Right cardiac atrium (tissue), 5 donors: Measurements from ENCODE around the gene RGS7BP. TPM values are rescaled to one million over a fixed set of nuclear protein-coding genes. Genes with fewer than 3 reads are reported as not detected.

Experiments
- ATAC-seq, 2 donors: fragments of 200-7000 bp; cut with Tn5 transposase; one replicate each; pipeline versions ENCODE4 v1.8.0 to v1.9.1; 2020; ENCODE audit warnings: moderate library complexity in 2 of 2, mild to moderate bottlenecking in 1 of 2
- DNase-seq, 3 donors: peaks; one replicate each; pipeline ENCODE4 v3.0.0-alpha.2; 2020
- H3K27ac ChIP-seq: one replicate; pipeline ENCODE4 v1.5.1; 2013; ENCODE audit warnings: mild to moderate bottlenecking, low read length, control low read depth, moderate library complexity
- H3K27me3 ChIP-seq: one replicate; pipeline ENCODE4 v1.6.1; 2013; ENCODE audit not compliant: control insufficient read depth, insufficient read depth
- H3K4me1 ChIP-seq: one replicate; pipeline ENCODE4 v1.6.1; 2013; ENCODE audit warnings: low read length; ENCODE audit not compliant: control insufficient read depth, insufficient read depth
- H3K4me3 ChIP-seq: one replicate; pipeline ENCODE4 v1.5.1; 2013; ENCODE audit warnings: low read length, control low read depth
- H3K9me3 ChIP-seq: one replicate; pipeline ENCODE4 v1.6.1; 2013; ENCODE audit warnings: low read length; ENCODE audit not compliant: control insufficient read depth
- WGBS: extraction: QIAGEN DNeasy Blood & Tissue Kit; methylation state at CpG from one replicate; pipeline ENCODE4 v1.1.7; 2013; 5-methylcytosine and 5-hydroxymethylcytosine counted together
- intact Hi-C, 4 donors: fragments of 100-400 bp; cut with DNase I; formaldehyde crosslinking; loops; one replicate each; pipeline versions ENCODE4 v1.11.0 to v1.14.0; 2022 to 2023
- polyA plus RNA-seq: library from polyadenylated mRNA; stranded (reverse); fragments of 200-250 nt; gene quantifications from one replicate; pipeline ENCODE4 v1.2.3, GENCODE V29; 2013
- total RNA-seq, 4 donors: library from RNA; stranded (reverse); fragmentation: NEBNext Ultra II Directional; extraction: Animal tissue kit (Norgen Biotek cat#: 25700); gene quantifications; one replicate each; pipeline ENCODE4 v1.2.1, GENCODE V29; 2021
- donor health status: healthy with polysubstance abuse.
- donor health status: DM: no; HTN: yes; CAD: no.
- donor health status: DM: no; HTN: no; CAD: no.
- donor health status: DM: no; HTN: yes; CAD: no; lungs with severe emphysema.
- donor health status: DM: yes; HTN: yes; CAD: no.

RGS7BP gene
- total and polyA plus RNA-seq, 5 donors, result 1.0 to 8.9 (median 8.1) TPM

GRCh38 chr5:64594601-64595000 is 88.8 kb downstream of the RGS7BP start:
- H3K9me3 ChIP-seq, result no peaks in the 10 kb centered on the region
- DNase-seq, result no peak
- H3K4me1 ChIP-seq, result peaks cover 2% of the 10 kb centered on the region
- ATAC-seq, result no peak
- no peak overlapping the region for H3K4me3 ChIP-seq
- H3K27ac ChIP-seq, result peak overlapping the region; percentile 36
- intact Hi-C loops, result loop anchor here in 2 of 4 donors (5.0 to 10.0 kb wide), 2 partner anchors 87 to 90 kb away; partner anchors contain the start of gene RGS7BP (in 2 of the 2)
- no peaks in the 10 kb centered on the region for H3K27me3 ChIP-seq
- 40% methylated on average over 4 of the region's 4 CpGs for WGBS

- WGBS, result 42% methylated on average over 2 of the region's 2 CpGs
- H3K27me3 ChIP-seq, result no peaks in the 10 kb centered on the region
- DNase-seq (peak in 2 of 3 donors; percentile 13 to 66), ATAC-seq (peak; percentile 75 to 85)
- no peaks in the 10 kb centered on the region for H3K9me3 ChIP-seq
- H3K4me1 ChIP-seq, result peaks cover 2% of the 10 kb centered on the region
- H3K27ac ChIP-seq, result peak overlapping the region; percentile 36
- no peak overlapping the region for H3K4me3 ChIP-seq
- intact Hi-C loops, result loop anchor here in 2 of 4 donors (5.0 to 10.0 kb wide), 2 partner anchors 88 to 90 kb away; partner anchors contain the start of gene RGS7BP (in 2 of the 2)
Observed at GRCh38 chr5:64595031-64595855, 89.4 kb downstream of the RGS7BP start.

GRCh38 chr5:64599226-64599625 is 93.4 kb downstream of the RGS7BP start:
- intact Hi-C loops, result loop anchor here in 2 of 4 donors (5.0 to 10.0 kb wide), 2 partner anchors 92 to 94 kb away; partner anchors contain the start of gene RGS7BP (in 2 of the 2)
- no peaks in the 10 kb centered on the region for H3K27me3 ChIP-seq
- no peaks in the 10 kb centered on the region for H3K9me3 ChIP-seq
- no peak overlapping the region for H3K27ac ChIP-seq
- ATAC-seq, result no peak
- DNase-seq, result no peak
- H3K4me3 ChIP-seq, result no peak overlapping the region
- peaks cover 2% of the 10 kb centered on the region for H3K4me1 ChIP-seq

- Histone ChIP-seq H3K27me3 (no peaks in the 10 kb centered on the region), H3K4me1 (no peaks in the 10 kb centered on the region), H3K9me3 (no peaks in the 10 kb centered on the region), H3K4me3 (no peak overlapping the region), H3K27ac (no peak overlapping the region)
- DNase-seq, result no peak
- intact Hi-C loops, result loop anchor here in 2 of 4 donors (5.0 to 10.0 kb wide), 2 partner anchors 96 to 369 kb away; partner anchors contain the start of gene RGS7BP (in 1 of the 2)
- ATAC-seq, result no peak
- whole genome bisulfite sequencing, result 61% methylated on average over 4 of the region's 4 CpGs
Observed at GRCh38 chr5:64603676-64604075, 97.9 kb downstream of the RGS7BP start.

DNA sequence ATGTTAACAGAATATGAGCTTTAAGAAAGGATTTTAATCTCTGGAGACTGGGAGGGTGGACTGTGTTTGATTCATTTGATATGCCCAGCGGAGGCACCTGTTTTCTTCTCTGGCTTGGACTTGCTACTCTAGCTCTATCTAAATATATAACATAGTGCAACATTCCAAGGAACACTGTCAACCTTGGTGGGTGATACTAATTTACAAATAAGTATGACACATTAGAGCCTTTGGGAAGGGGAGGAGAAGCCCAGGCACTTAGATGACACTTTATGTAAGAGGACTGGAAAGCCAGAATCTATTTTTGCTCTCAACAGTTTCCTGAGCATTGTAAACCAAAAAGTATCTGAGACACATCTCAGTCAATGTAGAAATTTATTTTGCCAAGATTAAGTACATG is 101.1 kb downstream of the RGS7BP start:
- H3K27ac ChIP-seq, result no peak overlapping the region
- no peaks in the 10 kb centered on the region for H3K4me1 ChIP-seq
- WGBS, result 88% methylated on average over 1 of the region's 1 CpG
- H3K9me3 ChIP-seq, result no peaks in the 10 kb centered on the region
- ATAC-seq (no peak), DNase-seq (no peak)
- no peak overlapping the region for H3K4me3 ChIP-seq
- no peaks in the 10 kb centered on the region for H3K27me3 ChIP-seq
- intact Hi-C loops, result loop anchor here in 1 of 4 donors (10.0 kb wide), 1 partner anchor 372 kb away; no protein-coding TSS in a partner anchor

DNA sequence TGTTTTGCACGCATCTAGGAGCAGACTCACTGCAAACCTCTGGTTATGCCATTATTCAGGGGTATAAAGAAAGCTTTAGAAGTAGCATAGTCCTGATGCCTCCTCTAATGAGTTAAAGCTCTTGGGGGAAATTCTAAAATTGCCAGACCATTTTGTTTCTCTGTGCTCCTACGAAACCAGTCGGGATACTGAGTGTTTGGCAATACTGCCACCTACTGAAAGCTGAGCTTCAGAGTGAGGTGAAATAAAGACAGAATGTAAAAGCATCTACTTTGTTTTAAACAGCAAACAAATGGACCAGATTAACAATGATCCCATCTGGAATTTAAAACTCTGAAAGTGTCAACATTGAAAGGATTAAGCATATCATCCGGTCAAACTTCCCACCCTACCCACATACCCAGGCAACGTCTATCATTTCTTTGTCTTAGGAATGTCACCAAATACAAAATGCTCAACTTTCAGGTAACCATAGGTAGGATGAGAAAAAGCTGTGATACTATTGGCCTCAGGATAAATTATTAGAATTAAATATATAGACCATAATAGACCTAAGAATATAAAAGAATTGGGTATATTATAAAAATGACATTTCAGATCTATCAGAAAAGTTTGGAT is 106.6 kb downstream of the RGS7BP start:
- no peak overlapping the region for H3K27ac ChIP-seq
- 18% methylated on average over 5 of the region's 5 CpGs for WGBS
- intact Hi-C loops, result loop anchor here (5.0 to 10.0 kb wide), 5 partner anchors 385 to 538 kb away; no protein-coding TSS in a partner anchor
- H3K4me3 ChIP-seq, result no peak overlapping the region
- ATAC-seq (peak; percentile 56 to 72), DNase-seq (peak in 1 of 3 donors; percentile 30)
- H3K9me3 ChIP-seq, result no peaks in the 10 kb centered on the region
- H3K27me3 ChIP-seq, result no peaks in the 10 kb centered on the region
- H3K4me1 ChIP-seq, result no peaks in the 10 kb centered on the region

- Histone ChIP-seq H3K4me3 (no peak overlapping the region), H3K27me3 (no peaks in the 10 kb centered on the region), H3K4me1 (no peaks in the 10 kb centered on the region), H3K9me3 (no peaks in the 10 kb centered on the region), H3K27ac (no peak overlapping the region)
- ATAC-seq (no peak), DNase-seq (no peak)
- 82% methylated on average over 3 of the region's 3 CpGs for WGBS
- intact Hi-C loops, result loop anchor here in 3 of 4 donors (10.0 kb wide), 3 partner anchors 391 to 541 kb away; no protein-coding TSS in a partner anchor
Observed at GRCh38 chr5:64615895-64616294, 110.1 kb downstream of the RGS7BP start.

- WGBS, result 78% methylated on average over 3 of the region's 3 CpGs
- H3K27ac ChIP-seq, result no peak overlapping the region
- ATAC-seq (peak in 1 of 2 donors; percentile 40), DNase-seq (no peak)
- intact Hi-C loops, result loop anchor here in 3 of 4 donors (10.0 kb wide), 3 partner anchors 395 to 545 kb away; no protein-coding TSS in a partner anchor
- H3K4me3 ChIP-seq, result no peak overlapping the region
- no peaks in the 10 kb centered on the region for H3K4me1 ChIP-seq
- H3K9me3 ChIP-seq, result no peaks in the 10 kb centered on the region
- H3K27me3 ChIP-seq, result no peaks in the 10 kb centered on the region
Observed at GRCh38 chr5:64619609-64620008, 113.8 kb downstream of the RGS7BP start.

DNA sequence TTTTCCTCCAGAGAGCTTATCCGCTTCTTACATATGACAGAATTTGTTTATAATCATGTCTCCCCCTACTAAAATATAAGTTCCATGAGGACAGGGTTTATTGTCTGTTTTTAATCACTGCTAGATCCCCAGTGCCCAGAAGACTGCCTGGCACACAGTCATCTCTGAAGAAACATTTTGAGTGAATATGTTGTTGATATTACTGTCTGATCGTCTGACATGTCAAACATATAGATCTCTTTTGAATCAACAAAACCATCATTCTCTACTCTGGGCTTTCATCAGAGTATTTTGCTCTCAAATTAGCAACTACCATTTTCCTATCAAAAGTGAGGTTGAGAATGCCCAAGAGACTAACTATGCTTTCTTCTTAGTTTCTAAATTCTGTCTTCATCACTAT is 117.2 kb downstream of the RGS7BP start:
- H3K4me1 ChIP-seq, result no peaks in the 10 kb centered on the region
- intact Hi-C loops, result no loop called here
- no peaks in the 10 kb centered on the region for H3K9me3 ChIP-seq
- no peak overlapping the region for H3K4me3 ChIP-seq
- no peaks in the 10 kb centered on the region for H3K27me3 ChIP-seq
- WGBS, result 82% methylated on average over 2 of the region's 2 CpGs
- ATAC-seq, result no peak
- DNase-seq, result no peak
- no peak overlapping the region for H3K27ac ChIP-seq

- Histone ChIP-seq H3K27me3 (no peaks in the 10 kb centered on the region), H3K4me1 (no peaks in the 10 kb centered on the region), H3K9me3 (no peaks in the 10 kb centered on the region), H3K27ac (no peak overlapping the region), H3K4me3 (no peak overlapping the region)
- intact Hi-C loops, result no loop called here
- DNase-seq (no peak), ATAC-seq (no peak)
- 54% methylated on average over 1 of the region's 1 CpG for WGBS
Observed at GRCh38 chr5:64625678-64626077, 119.9 kb downstream of the RGS7BP start.

DNA sequence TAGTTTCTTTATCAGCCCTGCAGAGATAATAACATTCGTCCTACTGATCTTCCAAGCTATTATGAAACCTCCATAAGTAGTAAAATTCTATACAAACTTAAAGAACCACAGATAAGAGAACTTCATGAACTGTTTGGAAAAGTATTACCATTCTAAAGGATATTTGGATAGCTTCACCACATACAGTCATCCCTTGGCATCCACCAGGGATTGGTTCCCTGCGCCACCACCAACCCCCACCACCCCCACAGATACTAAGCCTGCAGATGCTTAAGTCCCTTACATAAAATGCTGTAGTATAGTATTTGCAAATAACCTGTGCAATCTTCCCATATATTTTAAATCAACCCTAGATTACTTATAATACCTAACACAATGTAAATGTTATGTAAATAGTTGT is 123.1 kb downstream of the RGS7BP start:
- H3K27ac ChIP-seq, result no peak overlapping the region
- no peak overlapping the region for H3K4me3 ChIP-seq
- H3K4me1 ChIP-seq, result no peaks in the 10 kb centered on the region
- no peaks in the 10 kb centered on the region for H3K27me3 ChIP-seq
- intact Hi-C loops, result no loop called here
- no peak for DNase-seq
- no peaks in the 10 kb centered on the region for H3K9me3 ChIP-seq
- ATAC-seq, result no peak
- WGBS, result 59% methylated on average over 2 of the region's 2 CpGs
